H1 (cell line): ENCODE data around the gene KLHL40. TPM values are rescaled to one million over a fixed set of nuclear protein-coding genes. Genes with fewer than 3 reads are reported as not detected.
"Not testable (repeated sequence)": the region's sequence is repeated elsewhere in the genome, so short reads cannot be mapped to it uniquely, and the experiment has no call there.

Experiments used
- CTCF ChIA-PET: fragments of 300-600 bp; sonication (Branson Sonifier 250); formaldehyde crosslinking; loops from one replicate; lab custom pipeline; 2021; ENCODE audit not compliant: partially characterized antibody; lab: Charles Lee
- POLR2A ChIA-PET: fragments of 300-600 bp; sonication (Branson Sonifier 250); formaldehyde crosslinking; loops from one replicate; lab custom pipeline; 2021; ENCODE audit warnings: inconsistent platforms; ENCODE audit not compliant: partially characterized antibody; lab: Charles Lee
- DNase-seq, 2 experiments: peaks; one replicate each; pipeline versions ENCODE4 v3.0.0 to v3.0.0-alpha.2; 2010 to 2022; ENCODE audit warnings: low spot score in 2 of 2, low read depth in 1 of 2, mixed read lengths in 1 of 2
- FAIRE-seq: peaks from 2 replicates; lab custom pipeline; 2011; peaks lifted over from hg19 to GRCh38; lab: Jason Lieb, UNC
- H2AFZ ChIP-seq: 2 replicates; pipeline ENCODE4 v1.8.1; 2012; ENCODE audit warnings: low read length, inconsistent platforms
- H2AK5ac ChIP-seq: 2 replicates; pipeline ENCODE4 v1.6.1; 2013; ENCODE audit warnings: low read depth, low read length
- H2BK120ac ChIP-seq: replicated peaks from 2 replicates; pipeline ENCODE3; 2013; ENCODE audit warnings: low read depth, low read length, inconsistent platforms
- H2BK12ac ChIP-seq: 2 replicates; pipeline ENCODE4 v1.6.1; 2013; ENCODE audit warnings: low read depth, low read length
- H2BK15ac ChIP-seq: 2 replicates; pipeline ENCODE4 v1.6.1; 2013; ENCODE audit warnings: low read length
- H2BK20ac ChIP-seq: 2 replicates; pipeline ENCODE4 v1.6.1; 2013; ENCODE audit warnings: low read length
- H2BK5ac ChIP-seq: 2 replicates; pipeline ENCODE4 v1.6.1; 2013; ENCODE audit warnings: low read depth, low read length
- H3K14ac ChIP-seq: 2 replicates; pipeline ENCODE4 v1.6.1; 2013; ENCODE audit warnings: inconsistent platforms; ENCODE audit not compliant: insufficient read length
- H3K18ac ChIP-seq: 2 replicates; pipeline ENCODE4 v1.6.1; 2013; ENCODE audit warnings: low read length; ENCODE audit errors: extremely low read depth
- H3K23ac ChIP-seq: 2 replicates; pipeline ENCODE4 v1.6.1; 2013; ENCODE audit warnings: inconsistent platforms; ENCODE audit not compliant: insufficient read length
- H3K23me2 ChIP-seq: 2 replicates; pipeline ENCODE4 v1.6.1; 2013; ENCODE audit warnings: low read depth, low read length
- H3K27ac ChIP-seq: 2 replicates; pipeline ENCODE4 v1.6.1; 2011; ENCODE audit warnings: low read depth, low read length, inconsistent platforms
- H3K27me3 ChIP-seq, 4 experiments: replicated peaks in 1 of 4; 1 replicate in 1 of 4; 2 replicates in 3 of 4; pipeline versions ENCODE4 v1.6.1 to v1.8.1; 2011 to 2013; ENCODE audit warnings: low read length in 3 of 4, mild to moderate bottlenecking in 3 of 4, inconsistent platforms in 2 of 4, mixed read lengths in 2 of 4, moderate library complexity in 1 of 4; ENCODE audit not compliant: control insufficient read depth in 3 of 4, insufficient read depth in 3 of 4; ENCODE audit errors: extremely low read depth in 1 of 4
- H3K36me3 ChIP-seq, 4 experiments: 2 replicates each; pipeline versions ENCODE4 v1.6.1 to v1.8.1; 2011 to 2013; ENCODE audit warnings: mild to moderate bottlenecking in 4 of 4, low read length in 3 of 4, moderate library complexity in 2 of 4, control low read depth in 1 of 4, inconsistent platforms in 1 of 4; ENCODE audit not compliant: insufficient read depth in 4 of 4, control insufficient read depth in 2 of 4
- H3K4ac ChIP-seq: replicated peaks from 2 replicates; pipeline ENCODE3; 2013; ENCODE audit warnings: low read length, low read depth, mixed read lengths, inconsistent platforms; ENCODE audit not compliant: insufficient read length
- H3K4me1 ChIP-seq, 4 experiments: replicated peaks in 1 of 4; 1 replicate in 1 of 4; 2 replicates in 3 of 4; pipeline versions ENCODE4 v1.6.1 to v1.8.1; 2011 to 2013; ENCODE audit warnings: low read length in 3 of 4, inconsistent platforms in 2 of 4, mixed read lengths in 1 of 4; ENCODE audit not compliant: insufficient read depth in 4 of 4, control insufficient read depth in 3 of 4
- H3K4me2 ChIP-seq, 2 experiments: 2 replicates each; pipeline versions ENCODE4 v1.6.1 to v1.8.1; 2011 to 2013; ENCODE audit warnings: low read depth in 2 of 2, low read length in 2 of 2, control low read depth in 1 of 2, inconsistent platforms in 1 of 2, mild to moderate bottlenecking in 1 of 2; ENCODE audit not compliant: insufficient read depth in 1 of 2
- H3K4me3 ChIP-seq, 4 experiments: fragments of 200-600, 300-600 bp in 1 of 4; sonication (generic), shearing (Covaris generic), sonication (Bioruptor Twin) in 1 of 4; 2 replicates each; pipeline versions ENCODE4 v1.5.1 to v1.8.1; 2011 to 2016; ENCODE audit warnings: low read length in 4 of 4, low read depth in 3 of 4, control low read depth in 2 of 4, inconsistent platforms in 2 of 4, mild to moderate bottlenecking in 2 of 4, mixed read lengths in 1 of 4, moderate library complexity in 1 of 4; ENCODE audit not compliant: insufficient read depth in 2 of 4; ENCODE audit errors: extremely low read depth in 1 of 4
- H3K56ac ChIP-seq: replicated peaks from 2 replicates; pipeline ENCODE3; 2013; ENCODE audit warnings: low read depth, mild to moderate bottlenecking, mixed read lengths, low read length, inconsistent platforms; ENCODE audit not compliant: insufficient read length
- H3K79me1 ChIP-seq: 2 replicates; pipeline ENCODE4 v1.6.1; 2013; ENCODE audit warnings: low read depth, low read length, control low read depth
- H3K79me2 ChIP-seq, 2 experiments: 2 replicates each; pipeline versions ENCODE4 v1.6.1 to v1.8.1; 2012 to 2013; ENCODE audit warnings: low read length in 2 of 2, mild to moderate bottlenecking in 2 of 2, inconsistent platforms in 1 of 2; ENCODE audit not compliant: insufficient read depth in 2 of 2, control insufficient read depth in 1 of 2
- H3K9ac ChIP-seq, 4 experiments: replicated peaks in 1 of 4; 1 replicate in 1 of 4; 2 replicates in 3 of 4; pipeline versions ENCODE4 v1.6.1 to v1.8.1; 2011 to 2013; ENCODE audit warnings: low read depth in 3 of 4, low read length in 3 of 4, control low read depth in 2 of 4, mild to moderate bottlenecking in 2 of 4, moderate library complexity in 2 of 4, inconsistent platforms in 1 of 4; ENCODE audit errors: extremely low read depth in 1 of 4
- H3K9me3 ChIP-seq, 2 experiments: 2 replicates each; pipeline versions ENCODE4 v1.6.1 to v1.8.1; 2012 to 2013; ENCODE audit warnings: mild to moderate bottlenecking in 2 of 2, moderate library complexity in 2 of 2, control low read depth in 1 of 2, inconsistent platforms in 1 of 2, low read depth in 1 of 2, low read length in 1 of 2, mixed read lengths in 1 of 2; ENCODE audit not compliant: insufficient read depth in 2 of 2
- H4K20me1 ChIP-seq, 2 experiments: replicated peaks in 1 of 2; 2 replicates each; pipeline versions ENCODE3 to v1.8.1; 2011 to 2013; ENCODE audit warnings: inconsistent platforms in 2 of 2, low read length in 2 of 2, mild to moderate bottlenecking in 1 of 2; ENCODE audit not compliant: insufficient read depth in 2 of 2, control insufficient read depth in 1 of 2
- H4K5ac ChIP-seq: 2 replicates; pipeline ENCODE4 v1.6.1; 2013; ENCODE audit warnings: low read length, low read depth, mixed read lengths, inconsistent platforms; ENCODE audit not compliant: insufficient read length
- H4K8ac ChIP-seq: 2 replicates; pipeline ENCODE4 v1.8.0; 2013; ENCODE audit warnings: mild to moderate bottlenecking, moderate library complexity, low read length, inconsistent platforms; ENCODE audit not compliant: insufficient read depth; ENCODE audit errors: extremely low read depth
- H4K91ac ChIP-seq: replicated peaks from 2 replicates; pipeline ENCODE3; 2013; ENCODE audit warnings: low read length, mixed read lengths, inconsistent platforms; ENCODE audit not compliant: insufficient read length
- WGBS, 2 experiments: shearing (Covaris generic) in 1 of 2; methylation state at CpG; one replicate each; pipeline versions ENCODE4 v1.1.6 to v1.1.7; 2013 to 2015; ENCODE audit warnings: low lambda C conversion rate in 2 of 2, mixed read lengths in 2 of 2, inconsistent platforms in 1 of 2, low coverage in 1 of 2, missing lambda C conversion rate in 1 of 2; ENCODE audit not compliant: insufficient replicate concordance in 2 of 2, insufficient coverage in 1 of 2, insufficient read length in 1 of 2; ENCODE audit errors: extremely low coverage in 1 of 2, missing lambda C conversion rate in 1 of 2; 5-methylcytosine and 5-hydroxymethylcytosine counted together
- polyA plus RNA-seq, 7 experiments: library from polyadenylated mRNA; depleted of rRNA in 3 of 7; stranded (reverse) in 5 of 7; unstranded in 2 of 7; fragments of >200 nt in 5 of 7; fragments of 200-250 nt in 2 of 7; gene quantifications; 1 replicate in 5 of 7; 2 replicates in 1 of 7; 4 replicates in 1 of 7; pipeline versions ENCODE4 v1.2.1 to v1.2.3, GENCODE V29; 2011 to 2013; ENCODE audit warnings: missing spikeins in 2 of 7, mixed read lengths in 2 of 7
- total RNA-seq: library from RNA; stranded (reverse); fragmentation: NEBNext Ultra II Directional; extraction: Animal tissue kit (Norgen Biotek cat#: 25700); gene quantifications from 2 replicates; pipeline ENCODE4 v1.2.1, GENCODE V29; 2021

The KLHL40 gene
- total and polyA plus RNA-seq, 2 of the 8 experiments (the other 6 are each of a cell fraction or from before 2014, with no cell fraction given), result 0.02 TPM; not detected in 1

DNA sequence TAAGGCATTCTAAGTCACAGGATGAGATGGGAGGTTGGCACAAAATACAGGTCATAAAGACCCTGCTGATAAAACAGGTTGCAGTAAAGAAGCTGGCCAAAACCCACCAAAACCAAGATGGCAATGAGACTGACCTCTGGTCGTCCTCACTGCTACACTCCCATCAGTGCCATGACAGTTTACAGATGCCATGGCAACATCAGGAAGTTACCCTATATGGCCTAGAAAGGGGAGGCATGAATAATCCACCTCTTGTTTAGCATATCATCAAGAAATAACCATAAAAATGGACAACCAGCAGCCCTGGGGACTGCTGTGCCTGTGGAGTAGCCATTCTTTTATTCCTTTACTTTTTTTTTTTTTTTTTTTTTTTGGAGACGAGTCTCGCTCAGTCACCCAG is 37.1 kb downstream of the KLHL40 start:
- not testable (repeated sequence) for H3K79me1 ChIP-seq, H3K27ac ChIP-seq, H4K20me1 ChIP-seq, H3K4ac ChIP-seq, H3K4me3 ChIP-seq, DNase-seq, H3K9me3 ChIP-seq, H3K14ac ChIP-seq, H3K9ac ChIP-seq, H4K8ac ChIP-seq, H2BK20ac ChIP-seq, H2BK12ac ChIP-seq, H3K79me2 ChIP-seq, H2BK120ac ChIP-seq, H3K23me2 ChIP-seq, H3K4me2 ChIP-seq, H3K56ac ChIP-seq, H2BK5ac ChIP-seq, H4K91ac ChIP-seq, H3K36me3 ChIP-seq, H3K18ac ChIP-seq, FAIRE-seq, H4K5ac ChIP-seq, H3K27me3 ChIP-seq, H2AFZ ChIP-seq, H3K23ac ChIP-seq, H2BK15ac ChIP-seq, H3K4me1 ChIP-seq, H2AK5ac ChIP-seq
- ChIA-PET CTCF (interaction anchor here (0.6 to 4.0 kb wide), 5 partner anchors 10 to 1036 kb away, joined by 3 to 23 read pairs (median 3); no protein-coding TSS in a partner anchor), POLR2A (interaction anchor here (1.3 kb wide), 1 partner anchor 11 kb away, joined by 3 read pairs; no protein-coding TSS in a partner anchor)
- WGBS, 2 experiments, result 70% methylated on average over 1 of the region's 3 CpGs; no CpG with 5 or more reads in 1 of the 2 experiments
